Activated CD8-positive, alpha-beta memory T cell treated with anti-CD3 and anti-CD28 coated beads, Interleukin-2, amount 50 U/mL, for 1 hour (primary cell): Measurements from ENCODE around the gene KRT80.

Experiments
- DNase-seq: peaks from one replicate; pipeline ENCODE4 v3.0.0-alpha.2; 2020; ENCODE audit errors: extremely low read depth

The KRT80 gene

GRCh38 chr12:52210925-52211650 is 19.3 kb upstream of the KRT80 start:
- DNase-seq, result no peak

GRCh38 chr12:52210186-52210924 is 18.5 kb upstream of the KRT80 start:
- no peak for DNase-seq

DNA sequence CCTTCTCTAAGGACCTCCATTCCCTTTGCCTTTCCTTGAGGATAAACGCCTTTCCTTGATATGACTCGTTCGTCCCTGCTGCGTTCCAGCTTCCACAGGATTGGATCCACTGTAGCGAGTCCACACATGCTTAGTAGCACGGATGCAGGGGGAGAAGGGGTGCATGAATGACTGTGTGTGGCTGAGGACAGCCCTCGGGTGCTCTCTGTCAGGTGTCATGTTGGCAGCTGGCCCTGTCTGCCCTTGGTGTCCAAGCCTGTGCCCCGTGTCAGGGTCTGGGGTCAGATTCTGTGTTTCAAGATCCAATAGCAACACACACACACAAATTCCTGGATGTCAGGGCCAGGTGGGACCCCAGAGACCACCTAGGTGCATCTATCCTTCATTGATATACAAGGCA is 17.5 kb upstream of the KRT80 start:
- DNase-seq, result no peak

DNA sequence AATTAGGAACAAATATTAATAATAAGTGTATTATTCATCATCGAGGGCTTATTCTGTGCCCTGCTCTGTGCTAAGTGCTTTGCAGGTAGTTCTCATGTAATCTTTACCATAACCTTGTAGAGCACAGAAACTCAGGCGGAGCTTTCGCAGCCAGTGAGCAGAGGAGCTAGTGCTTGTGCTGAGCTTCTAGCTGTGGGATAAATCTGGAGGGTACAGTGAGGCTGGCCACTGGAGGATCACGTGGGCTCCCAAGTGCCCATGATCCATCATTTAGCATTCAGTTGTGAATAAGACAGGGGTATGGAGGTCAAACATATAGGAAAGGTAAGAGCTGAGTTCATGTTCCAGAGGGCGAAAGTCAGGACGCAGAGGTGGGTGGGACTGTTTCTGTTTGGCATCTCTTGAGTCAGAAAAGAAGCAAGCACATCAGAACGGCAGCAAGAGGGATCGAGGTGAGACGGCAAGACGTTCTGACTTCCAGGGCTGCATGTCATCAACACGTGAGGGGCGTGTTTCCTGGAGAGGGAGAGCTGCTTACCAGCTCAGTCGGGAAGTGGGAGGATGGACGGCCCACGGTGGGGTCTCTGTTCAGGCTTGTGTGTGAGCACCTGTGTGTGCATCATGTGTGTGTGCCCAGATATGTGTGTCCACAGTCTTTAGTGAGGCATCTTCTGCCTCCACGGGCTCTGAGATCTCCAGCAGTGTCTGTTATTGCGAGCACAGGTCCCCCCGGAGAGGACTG is 16.8 kb upstream of the KRT80 start:
- no peak for DNase-seq

DNA sequence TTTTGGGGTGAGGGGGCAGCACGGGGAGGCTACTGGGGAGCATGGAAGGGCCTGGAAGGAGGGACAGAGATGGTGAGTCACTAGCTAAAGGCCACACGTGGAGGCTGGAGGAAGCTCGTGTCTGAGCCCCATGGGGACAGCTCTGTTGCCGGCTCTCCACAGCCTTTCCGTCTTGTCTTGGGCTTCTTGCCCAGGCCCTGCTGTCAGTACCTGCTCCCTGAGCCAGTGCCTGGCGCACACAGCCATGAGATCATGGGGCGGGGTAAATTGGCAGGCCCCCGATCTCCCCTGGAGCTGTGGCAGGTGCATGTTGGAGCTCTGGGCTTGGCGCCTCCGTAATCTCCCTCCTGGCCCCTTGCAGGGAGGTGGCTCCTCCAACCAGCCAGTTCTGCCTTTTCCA is 16.1 kb upstream of the KRT80 start:
- no peak for DNase-seq

DNA sequence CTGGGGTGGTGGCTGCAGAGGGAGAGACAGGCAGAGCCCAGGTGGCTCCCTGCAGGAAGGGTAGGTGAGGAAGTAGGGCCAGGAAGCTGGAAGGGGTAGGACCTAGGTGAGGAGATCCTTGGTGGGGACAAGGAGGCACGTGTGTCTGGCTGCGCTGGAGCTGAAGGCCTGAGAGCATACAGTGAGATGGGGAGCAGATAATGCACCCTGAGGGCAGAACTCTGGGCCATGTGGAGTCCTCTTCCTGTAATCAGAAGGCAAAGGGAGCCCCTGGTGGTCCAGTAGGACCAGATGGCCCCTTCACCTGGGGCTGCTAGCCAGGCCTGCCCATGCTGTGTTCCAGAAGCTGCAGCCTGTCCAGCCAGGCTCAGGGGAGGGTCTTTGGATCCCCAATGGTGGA is 15.3 kb upstream of the KRT80 start:
- DNase-seq, result no peak

DNA sequence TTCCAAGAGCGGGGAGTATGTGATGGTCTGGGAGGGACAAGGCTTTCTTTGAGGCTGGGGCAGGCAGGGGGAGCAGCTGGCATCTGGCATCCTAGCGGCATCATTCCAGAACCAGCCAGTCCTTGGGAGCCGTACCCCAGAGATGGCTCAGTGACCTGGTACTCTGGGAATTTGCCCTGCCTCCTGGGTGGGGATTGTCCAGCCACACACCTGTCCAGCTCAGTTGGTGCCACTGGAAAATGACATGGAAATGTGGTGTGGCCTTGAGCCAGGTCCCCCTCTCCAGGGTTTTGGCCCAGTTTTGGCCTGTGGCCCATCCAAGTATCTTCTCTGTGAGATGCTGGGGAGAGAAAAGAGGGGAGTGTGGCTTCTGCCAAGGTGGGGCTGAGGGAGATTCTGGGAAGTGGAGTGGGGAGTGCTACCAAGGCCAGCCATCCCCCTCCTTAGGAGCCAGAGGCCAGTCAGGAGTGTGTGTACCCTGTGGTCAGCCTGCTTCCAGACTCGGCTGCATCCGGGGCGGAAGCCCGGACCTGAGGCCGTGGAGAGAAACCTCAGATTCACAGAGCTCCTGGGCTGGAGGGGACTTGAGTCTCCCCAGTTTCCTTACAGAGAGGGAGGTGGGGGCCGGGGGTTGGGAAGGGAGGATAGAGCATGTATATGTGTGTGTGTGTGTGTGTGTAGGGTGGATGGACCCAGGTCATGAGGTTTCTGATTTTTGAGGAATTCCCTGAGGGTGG is 14.7 kb upstream of the KRT80 start:
- DNase-seq, result no peak

DNA sequence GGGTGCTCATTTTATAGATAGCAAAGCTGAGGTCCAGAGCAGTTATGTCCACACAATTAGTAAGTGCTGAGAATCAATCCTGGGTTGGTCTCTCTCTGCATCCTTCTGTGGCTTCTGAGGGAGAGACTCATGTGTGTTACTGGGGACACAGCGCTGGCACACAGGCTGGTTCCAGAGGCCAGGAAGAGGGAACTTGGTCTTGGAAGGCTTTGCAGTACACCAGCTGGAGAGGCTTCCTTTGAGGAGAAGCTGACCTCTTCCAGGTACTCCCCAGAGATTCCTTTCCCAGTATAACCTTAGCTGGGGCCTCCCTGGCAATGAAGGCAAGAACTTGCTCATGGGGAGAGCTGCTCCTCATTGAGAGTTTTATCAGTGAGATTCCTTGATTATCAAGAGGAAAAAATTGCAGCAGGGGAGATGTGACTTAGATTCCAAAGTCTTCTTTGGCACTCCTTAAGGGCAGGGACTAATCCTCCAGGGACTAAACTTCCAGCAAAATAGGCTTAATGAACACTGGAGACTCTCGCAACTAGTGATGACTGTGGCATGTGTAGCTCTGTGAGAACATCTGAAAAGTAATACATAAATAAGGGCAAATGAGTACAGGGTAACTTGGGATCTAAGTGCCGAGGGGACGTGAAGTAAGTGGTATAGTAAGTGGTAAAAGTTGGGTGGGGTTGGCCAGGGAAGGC is 13.9 kb upstream of the KRT80 start:
- no peak for DNase-seq

DNA sequence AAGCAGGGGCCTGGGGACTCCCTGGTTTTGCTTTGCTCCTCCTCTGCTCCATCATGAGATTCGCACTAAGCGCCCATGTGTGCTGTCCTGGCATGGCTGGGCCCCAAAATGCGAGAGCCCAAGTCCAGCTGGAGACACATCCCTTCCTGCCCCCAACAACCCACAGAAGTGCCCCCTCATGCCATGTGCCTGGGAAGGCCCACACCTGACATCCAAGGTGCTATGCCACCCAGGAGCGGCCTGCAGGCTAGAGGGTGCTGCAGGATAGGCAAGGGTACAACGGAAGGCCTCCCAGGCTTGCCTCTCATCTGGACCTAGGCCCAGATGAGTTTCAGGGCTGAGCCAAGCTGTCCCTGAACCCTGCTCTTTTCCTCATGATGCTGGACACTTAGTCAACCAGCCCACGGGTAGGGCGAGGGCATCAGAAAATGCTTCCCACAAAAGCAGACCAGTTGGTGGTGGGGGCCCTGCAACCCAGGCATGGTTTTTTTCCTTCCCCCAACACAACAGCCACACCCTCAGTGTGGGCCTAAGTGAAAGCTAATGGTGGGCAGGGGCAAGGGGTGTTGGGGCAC is 13.2 kb upstream of the KRT80 start:
- no peak for DNase-seq

DNA sequence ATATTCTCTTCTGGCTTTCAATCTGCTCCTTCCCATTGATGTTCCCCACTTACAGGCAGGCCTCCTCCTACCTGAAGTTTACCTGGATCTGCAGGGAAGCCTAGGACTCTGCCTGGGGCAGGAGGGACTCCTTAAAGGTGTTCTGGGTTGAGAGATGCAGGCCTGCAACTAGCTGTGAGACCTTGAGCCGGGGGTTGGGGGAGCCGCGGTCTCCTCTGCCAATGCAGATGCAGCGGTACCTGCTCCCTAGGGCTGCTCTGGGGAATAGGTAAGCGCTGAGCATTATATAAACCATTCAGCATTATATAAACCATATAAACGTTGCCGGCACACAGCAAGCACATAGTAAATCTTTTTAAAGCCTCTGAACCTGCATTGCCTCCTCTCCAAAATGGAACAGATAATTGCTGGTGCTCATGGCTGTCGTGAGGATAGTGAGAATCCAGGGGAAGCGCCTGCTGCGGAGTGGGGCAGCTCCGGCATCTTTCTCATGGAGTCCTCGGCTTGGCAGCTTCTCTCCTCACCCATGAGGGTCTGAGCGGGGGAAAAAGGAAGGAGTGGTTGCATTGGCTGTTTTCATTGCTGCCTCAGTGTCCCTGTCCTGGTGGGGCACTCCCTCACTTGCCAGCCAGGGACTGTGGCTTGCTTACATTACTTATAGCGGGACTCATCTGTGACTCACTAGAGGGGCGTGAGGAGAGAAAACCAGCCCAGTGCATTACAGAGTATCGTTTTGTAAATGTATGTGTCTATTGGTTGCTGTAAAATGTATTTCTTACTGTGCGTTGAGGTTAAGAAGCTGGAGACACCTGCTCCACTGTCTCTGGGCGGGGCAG is 12.5 kb upstream of the KRT80 start:
- DNase-seq, result no peak

GRCh38 chr12:52203079-52203921 is 11.5 kb upstream of the KRT80 start:
- DNase-seq, result no peak

DNA sequence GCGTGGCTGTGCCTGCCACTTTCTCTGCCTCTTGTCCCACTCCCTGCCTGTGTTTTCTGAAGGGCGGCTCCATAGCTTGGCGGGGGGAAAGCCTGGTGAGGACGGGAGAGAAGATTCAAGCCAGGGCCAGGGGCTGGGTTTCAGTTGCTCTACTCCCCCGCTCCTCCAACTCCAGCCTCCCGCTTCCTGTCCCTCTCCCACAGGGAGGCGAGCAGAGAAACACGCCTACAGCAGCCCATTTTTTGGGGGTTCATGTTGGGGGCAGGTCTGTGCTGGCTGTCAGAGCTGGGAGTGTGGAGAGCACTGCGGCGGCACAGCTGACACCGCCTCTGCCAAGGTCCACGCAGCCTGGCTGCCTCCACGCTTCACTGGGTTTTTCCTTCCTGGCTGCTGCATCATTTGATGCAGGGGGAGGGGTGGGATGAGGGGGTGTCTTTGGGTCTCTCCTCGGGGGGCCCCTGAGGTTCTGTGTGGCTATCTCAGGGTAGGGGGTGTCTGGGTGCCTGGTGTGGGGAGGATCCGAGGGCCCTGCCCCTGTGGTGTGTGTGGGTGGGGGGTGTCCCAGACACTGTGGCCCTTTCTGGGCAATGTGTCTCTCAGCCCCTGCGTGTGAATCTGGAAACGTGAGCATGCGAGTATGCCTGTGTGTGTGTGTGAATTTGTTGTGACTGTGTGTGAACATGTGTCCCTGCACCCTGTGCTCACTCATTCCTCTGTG is 10.7 kb upstream of the KRT80 start:
- no peak for DNase-seq

- no peak for DNase-seq
Measured at GRCh38 chr12:52201451-52201839, 9.6 kb upstream of the KRT80 start.

GRCh38 chr12:52200781-52201450 is 9.1 kb upstream of the KRT80 start:
- DNase-seq, result no peak

DNA sequence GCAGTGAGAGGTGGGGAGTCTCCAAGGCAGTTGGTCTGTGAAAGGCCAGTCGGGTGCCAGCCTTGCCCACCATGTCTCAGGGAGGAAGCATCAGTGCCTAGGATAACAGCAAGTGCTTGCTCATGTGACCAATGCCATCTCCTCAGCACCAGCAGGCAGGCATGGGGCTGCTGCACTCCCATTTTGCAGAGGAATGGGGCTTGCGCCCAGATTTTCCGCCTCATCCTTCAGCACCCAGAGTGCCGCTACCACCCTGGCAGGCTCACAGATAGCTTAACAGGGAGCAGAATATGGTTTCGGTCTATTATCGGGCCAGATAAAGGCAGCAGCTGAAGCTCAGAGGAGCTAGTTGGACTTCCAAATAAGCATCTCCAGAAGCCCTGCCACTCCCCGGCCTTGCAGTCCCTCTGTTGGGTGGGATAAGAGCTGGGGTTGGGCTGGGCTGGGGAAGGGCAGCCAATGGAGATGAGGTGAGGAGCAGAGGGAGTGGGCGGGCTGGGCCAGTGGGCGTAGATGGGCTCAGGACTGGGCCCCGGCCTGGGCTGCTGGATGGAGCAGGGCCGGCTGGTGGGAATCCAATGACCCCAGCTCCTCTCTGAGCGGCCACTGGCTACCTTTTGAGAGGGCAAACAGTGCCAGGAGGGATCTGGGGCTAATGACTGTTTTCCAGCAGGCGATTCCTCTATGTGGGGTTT is 8.4 kb upstream of the KRT80 start:
- DNase-seq, result no peak

- DNase-seq, result no peak
Measured at GRCh38 chr12:52199294-52199919, 7.6 kb upstream of the KRT80 start.
